Activated gamma-delta T cell treated with anti-CD3 and anti-CD28 coated beads, Interleukin-2, amount 50 U/mL, for 16 hours (primary cell): ENCODE measurements around the gene TM2D3.

Experiments used
- DNase-seq: peaks from one replicate; pipeline ENCODE4 v3.0.0-alpha.2; 2020; ENCODE audit warnings: low read depth

The TM2D3 gene

DNA sequence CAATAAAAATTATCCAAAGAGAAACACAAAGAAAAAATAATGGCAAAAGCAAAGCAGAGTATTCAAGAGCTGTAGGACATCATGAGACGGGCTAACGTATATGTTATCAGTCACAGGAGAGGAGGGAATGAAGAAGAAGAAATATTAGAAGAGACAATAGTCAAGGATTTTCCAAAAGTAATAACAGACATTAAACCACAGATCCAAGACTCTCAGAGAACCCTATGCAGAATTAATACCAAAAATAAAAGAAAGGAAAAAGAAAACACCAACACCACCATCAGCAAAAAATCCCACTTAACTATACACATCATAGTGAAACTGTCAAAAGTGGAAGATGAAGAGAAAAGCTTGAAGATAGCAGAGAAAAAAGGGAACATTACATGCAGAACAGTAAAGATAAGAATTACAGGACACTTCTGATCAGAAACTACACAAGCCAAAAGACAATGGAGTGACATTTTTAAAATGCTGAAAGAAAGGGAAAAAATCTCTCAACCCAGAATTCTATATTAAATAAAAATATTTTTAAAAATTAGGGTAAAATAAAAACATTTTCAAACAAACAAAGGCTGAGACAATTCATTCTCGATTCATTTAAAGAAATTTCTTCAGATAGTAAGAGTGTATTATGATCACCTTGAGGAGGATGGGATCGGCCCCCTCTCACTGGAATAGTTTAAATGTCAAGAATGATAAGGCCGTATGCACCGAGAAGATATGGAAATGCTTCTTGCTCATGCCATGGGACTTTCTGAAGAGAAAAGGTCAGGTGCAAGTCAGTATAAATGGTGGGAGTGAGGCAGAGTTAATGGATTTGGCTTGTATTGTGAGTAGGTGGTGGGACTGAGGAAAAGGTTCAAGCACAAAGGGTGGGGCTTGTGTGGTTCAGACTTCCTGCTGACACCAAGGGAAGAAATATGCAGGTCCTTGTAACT lies 28.5 kb downstream of the TM2D3 start:
- no peak for DNase-seq

DNA sequence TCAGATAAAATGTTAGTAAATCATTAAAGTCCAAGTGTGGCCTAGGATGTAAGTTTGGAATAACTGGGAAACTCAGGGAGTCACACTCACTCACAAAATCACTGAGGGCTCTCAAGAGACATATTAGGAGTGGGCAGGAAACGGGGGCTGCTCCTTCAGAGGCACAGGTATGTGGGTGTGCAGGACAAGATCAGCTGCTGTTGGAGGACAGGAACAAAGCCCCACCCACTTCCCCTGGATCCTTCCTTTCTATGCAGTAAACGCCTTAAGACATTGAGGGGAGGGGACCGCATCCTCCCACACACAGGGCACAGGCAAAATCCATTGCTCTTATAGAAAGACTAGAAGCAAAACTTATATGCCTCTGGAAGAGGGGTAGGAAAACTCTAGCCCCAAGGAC lies 30.2 kb downstream of the TM2D3 start:
- DNase-seq: no peak

DNA sequence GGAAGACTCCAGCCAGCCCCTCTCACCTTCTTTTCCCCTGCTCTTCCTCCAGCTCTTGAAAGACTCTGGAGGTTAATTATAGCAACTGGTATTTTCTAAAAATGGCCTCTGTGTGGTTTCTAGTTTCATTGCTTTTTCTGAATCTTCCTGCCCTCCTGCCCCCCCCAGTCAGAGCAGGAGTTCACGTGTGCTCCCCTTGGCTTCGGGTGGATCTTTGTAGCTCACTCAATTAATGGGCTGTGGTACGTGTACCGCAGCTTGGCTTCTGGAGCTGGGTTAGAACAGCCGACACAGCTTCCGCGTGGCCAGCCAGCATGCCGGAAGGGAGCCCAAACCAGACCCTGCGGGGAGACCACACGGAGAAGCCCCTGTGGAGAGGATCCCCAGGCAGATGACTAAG lies 31.5 kb downstream of the TM2D3 start:
- no peak for DNase-seq

DNA sequence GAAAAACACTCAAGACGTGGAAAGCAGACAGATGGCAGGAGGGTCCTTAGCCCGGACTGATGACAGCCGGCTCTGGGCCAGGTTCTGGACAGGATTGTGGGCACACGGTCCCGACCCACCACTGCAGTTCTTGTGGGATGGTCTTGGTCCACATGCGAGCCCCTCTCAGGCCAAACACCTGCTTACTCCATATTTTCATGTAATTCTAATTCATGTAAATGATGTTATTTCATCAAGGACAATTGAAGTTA lies 32.6 kb downstream of the TM2D3 start:
- no peak for DNase-seq

DNA sequence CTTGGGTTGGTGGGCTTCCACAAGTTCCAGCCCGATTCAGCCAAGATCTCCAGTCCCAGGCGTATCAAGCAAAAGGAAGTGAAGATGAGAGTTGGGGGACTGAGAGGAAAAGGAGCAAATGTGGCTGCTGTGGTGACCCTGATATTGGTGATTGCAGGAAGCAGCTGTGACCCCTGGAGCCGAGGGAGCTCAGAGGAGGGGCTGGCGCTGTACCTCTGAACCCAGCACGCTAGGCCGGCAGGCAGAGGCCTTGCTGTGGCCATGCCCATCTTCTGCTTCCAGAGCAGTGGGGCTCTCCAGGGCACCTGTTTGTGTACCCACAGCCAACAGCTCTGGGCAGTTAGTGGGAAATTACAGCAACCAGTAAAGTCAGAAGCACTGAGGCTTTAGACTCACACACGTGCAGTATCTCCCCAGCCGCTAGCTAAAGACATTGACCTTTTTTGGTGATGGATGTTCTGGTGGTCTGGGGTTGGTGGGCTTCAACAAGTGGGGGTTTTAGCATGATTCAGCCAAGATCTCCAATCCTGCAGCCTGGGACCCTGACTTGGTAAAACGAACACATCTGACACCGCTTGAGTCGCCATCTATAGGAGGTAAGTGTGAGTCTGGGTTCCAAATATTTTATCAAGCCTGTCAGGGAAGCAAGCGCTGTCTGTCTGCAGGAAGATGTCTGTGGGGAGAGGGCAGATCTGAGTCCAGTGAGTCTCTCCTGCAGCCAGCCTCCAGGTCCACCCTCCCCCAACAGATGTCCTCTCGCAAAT lies 33.1 kb downstream of the TM2D3 start:
- DNase-seq: no peak

DNA sequence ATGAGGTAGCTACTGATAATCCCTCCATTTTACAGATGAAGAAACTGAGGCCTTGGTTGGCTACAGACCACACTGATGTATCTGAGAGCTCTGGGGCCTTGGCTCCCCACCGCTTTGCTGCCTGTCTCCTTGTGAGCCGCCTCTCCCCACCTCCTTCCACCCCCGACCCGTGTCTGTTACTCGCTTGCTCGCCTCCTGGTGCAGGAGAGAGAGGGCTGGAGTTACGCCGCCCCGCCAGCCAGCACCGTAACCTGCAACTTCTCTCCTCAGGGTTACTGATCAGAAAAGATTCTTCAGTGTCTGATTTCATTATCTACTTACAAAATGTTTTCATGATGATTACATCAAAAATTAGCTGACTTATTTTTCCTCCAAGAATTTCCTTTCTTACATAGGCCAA lies 34.1 kb downstream of the TM2D3 start:
- no peak for DNase-seq

DNA sequence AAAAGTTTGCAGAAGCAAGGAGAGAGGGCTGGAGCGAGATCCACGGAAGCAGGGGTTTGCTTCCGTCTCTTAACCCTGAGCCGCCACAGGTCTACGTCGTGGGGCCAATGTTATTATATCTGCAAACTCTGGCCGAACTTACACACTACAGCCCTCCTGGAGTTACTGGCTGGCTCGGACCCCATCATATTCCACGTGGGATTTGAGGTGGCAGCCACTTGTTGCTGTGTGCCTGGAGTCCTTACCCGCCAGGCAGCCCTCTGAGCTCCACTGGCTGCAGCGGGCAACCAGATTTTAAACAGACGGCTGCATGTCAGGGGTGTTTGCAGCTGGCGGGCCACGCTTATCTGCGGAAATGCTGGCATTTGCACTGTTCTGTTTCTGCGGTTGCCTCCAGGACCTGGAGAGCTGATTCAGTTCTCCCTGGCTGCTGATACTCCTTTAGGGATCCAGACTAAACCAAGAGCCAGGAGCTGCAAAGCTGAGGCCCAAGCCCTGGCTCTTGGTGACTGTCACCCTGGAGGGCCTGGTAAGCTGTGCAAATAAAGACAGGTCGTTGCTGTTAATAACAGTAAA lies 34.7 kb downstream of the TM2D3 start:
- DNase-seq: no peak

DNA sequence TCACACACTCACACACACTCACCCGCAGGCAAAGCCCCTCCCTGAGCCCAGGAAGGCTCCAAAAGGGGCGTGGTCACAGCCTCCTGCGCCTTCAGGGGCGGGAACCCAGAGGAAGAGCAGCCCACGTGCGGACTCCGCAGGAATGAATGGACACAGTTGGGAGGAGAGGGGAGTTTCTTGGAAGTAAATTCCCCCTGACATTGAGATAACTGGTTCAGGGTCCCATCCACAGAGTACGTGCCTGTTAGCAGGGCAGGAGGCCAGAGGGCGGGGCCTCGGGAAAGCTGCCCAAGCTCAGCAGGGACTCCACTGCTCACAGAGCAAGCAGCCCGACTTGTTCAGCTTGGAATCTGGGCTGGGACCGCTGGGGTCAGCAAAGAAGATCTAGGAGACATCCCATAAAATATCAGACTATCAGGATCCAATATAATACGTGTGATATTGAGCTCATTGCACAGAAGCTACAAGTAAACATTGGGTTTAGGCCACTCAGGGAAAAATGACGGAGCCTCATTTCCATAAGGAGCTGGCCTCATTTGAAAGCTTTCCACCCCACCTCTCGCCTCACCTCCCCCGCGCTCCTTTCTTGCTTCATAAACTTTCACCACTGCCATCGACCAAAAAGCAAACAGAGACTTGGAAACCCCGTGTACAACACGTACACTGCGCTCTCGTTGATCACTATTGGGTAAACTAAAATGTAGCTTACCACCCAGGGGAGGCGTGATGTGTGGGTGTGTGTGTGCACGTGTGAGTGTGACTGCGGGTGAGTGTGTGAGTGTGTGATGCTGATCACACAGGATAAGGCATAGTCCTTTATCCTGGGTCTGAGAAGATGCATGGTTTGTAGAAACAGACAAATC lies 36.0 kb downstream of the TM2D3 start:
- no peak for DNase-seq

DNA sequence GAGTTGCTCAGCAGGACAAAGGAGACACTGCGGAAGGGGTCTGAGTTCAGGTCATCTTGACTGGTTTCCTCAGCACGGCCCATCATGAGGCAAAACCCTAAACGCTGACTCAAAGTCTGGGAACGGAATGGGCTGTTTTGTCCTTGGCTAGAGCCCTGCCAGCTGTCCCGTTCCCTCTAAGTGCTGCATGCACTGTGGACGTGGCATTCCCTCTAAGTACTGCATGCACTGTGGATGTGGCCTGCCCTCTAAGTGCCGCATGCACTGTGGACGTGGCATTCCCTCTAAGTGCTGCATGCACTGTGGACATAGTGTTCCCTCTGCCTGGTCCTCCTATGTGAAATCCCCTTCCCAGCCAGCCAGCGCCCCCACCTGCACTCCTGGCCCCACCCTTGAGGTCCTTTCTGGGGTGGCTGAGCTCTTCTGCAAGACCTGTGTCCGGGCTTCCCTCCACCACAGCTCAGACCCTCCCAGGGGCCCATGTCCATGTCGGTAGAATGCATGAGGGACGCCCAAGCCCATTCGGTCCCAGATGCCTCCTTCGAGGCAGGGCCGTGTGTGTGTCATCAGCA lies 36.7 kb downstream of the TM2D3 start:
- DNase-seq: no peak

DNA sequence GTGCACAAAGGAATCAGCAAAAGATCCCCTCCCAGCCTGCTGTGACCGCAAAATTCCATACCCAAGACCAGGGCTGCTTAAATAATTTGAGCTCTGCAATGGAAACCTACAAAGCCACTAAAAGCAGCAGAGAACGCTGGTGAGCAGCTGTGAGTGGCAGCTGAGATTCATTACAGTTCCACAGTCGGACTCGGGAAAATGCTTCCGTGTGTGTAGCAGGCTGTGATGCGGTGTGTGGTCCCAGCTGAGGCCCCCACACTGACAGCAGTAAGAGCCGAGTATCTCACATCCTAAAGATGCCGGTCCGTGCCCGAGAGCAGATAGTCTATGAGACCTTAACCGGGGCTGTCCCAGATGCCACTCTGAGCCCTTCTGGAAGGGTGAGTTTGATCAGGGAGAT lies 37.4 kb downstream of the TM2D3 start:
- DNase-seq: no peak

DNA sequence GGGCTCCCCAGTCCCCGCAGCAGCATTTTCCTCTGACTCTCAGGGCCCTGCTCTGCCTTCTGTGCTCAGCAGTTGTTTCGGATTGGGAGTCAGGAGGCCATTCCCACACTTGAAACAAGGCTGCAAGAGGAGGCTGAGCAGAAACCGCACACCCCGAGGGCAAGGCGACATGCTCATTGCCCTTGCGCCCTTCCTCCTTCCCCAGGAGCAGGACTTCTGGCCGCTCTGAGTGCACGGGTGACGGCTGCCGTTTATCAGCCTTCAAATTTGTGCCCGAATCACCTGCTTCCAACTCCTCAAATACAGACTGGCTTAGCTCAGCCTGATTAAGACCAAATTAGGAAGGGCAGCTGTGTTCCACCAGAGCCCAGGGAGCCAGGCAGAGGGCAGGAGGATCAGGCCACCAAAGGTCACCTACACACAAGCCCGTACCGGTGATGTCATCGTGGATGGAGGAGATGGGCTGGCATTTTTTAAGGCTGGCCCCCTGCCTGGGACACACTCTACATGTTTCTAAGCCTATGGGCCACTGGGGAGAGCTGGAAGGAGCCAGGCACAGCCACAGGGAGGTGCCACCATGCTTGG lies 38.1 kb downstream of the TM2D3 start:
- DNase-seq: no peak

DNA sequence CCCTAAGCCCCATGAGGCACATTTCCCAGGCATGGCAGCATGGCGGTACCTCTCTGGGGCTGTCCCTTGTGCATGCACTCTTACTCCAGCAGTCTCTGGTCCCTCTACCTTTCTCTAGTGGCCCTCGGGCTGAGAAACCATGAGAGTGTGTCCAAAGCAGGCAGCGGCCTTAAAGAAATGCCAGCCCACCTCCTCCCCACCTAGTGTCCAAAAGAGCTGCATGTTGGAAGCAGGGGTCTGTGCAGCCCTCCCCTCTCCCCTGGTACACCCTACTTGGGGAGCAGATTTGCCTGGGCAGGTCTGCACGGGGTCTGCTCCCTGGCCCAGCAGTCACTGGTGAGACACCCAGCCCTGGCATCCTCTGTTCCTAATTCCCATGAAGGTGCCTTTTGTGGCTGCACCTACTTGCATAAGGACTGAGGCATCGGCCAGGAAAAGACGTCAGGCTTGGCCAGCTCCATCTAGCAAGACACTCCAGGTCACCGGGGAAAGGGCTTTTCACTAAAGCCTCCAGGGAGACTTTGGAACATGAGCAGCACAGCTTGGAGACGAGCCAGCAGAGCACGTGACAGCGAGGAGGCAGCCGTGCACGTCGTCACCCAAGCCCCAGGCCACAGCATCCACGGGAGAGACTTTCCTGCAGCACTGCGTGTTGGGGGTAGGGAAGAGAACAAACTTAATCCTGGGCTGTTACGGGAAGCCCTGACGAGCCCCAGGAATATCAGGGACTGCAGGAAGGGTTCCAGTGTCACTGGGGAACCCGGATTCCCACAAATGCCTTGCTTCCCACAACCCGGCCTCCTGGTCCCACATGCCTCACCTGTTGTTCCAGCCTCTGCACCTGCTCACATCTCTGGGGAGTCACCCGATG lies 38.8 kb downstream of the TM2D3 start:
- no peak for DNase-seq

DNA sequence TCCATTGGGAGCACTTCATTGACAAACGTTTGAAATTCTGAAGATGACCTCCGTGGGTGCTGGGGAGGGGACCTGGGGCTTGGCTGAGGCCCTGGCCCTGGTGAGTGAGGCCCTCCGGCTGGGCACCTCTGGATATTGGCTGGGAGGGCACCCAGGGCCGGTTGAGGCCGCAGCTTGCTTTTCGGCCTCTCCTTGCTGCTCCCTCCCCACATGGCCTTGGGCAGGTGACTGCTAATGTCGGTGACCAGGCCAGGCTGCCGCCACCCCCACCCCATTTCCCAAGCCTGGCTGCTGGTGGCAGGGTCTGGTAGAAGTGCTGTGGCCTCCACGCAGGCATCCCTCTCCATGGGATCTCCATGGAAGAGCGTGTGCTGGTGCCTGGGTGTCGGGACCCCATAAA lies 39.5 kb downstream of the TM2D3 start:
- no peak for DNase-seq

DNA sequence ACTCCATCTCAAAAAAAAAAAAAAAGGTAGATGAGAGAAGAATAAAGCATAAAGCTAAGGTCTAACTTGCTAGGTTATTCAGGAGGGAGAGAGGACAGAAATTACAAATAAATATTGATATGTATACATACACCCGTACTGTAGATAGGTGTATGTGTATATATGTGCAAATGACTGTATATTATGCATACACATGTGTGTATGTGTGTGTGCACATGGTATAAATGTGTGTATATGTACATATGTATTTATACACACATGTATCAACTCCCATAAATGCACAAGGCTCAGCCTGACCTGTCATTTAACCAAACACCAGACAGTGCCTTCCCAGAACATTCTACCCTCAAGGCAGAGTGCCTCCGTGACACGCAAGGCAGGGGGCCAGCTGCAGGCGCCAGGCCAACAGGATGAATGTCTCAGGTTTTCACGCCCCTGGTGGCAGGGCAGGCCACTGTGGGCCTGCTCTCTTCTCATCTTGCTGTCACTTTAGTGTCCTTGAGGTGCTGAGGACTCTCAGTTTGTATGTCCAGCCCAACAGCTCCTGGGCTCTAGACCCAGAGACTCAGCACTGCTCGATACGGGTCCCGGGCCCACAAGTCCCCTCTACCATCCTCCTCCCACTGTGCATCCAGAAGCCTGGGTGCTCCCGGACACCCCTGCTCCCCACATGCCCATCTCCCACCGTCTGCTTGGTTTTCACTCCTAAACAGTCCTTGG lies 40.4 kb downstream of the TM2D3 start:
- no peak for DNase-seq

DNA sequence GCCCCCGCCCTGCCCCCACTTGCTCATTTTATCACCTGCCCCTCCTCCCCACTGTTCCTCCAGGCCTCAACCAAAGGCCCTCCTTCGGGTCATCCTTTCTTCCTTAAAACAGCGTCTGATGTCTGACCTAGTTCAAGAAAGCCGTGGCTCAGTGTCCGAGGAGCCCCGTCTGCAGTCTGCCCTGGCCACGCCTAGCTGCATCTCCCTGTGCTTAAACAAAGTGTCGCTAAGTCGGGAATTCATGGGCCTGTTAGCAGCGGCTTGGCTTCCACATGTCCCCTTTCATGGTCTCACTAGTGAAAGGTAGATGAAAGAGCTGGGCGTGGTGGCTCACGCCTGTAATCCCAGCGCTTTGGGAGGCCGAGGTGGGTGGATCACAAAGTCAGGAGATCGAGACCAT lies 41.2 kb downstream of the TM2D3 start:
- no peak for DNase-seq

DNA sequence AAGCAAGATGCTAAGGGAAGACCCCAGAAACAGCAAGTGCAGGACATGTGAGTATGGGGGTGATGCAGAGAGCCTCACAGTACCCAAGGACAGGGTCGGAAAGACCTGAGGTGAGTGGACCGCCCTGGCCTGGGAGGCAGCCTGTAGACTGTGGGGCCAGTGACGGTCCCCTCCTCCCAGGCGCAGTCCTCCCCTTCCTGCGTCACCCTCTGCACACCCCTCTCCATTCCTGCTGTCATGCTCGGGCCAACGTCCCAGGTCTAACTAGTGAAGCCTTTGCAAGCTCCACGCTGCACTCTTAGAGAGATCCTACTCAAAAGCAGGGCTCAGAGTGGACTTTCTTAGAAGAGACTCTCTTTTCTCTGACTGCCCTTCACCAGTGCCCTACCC lies 41.6 kb downstream of the TM2D3 start:
- no peak for DNase-seq

DNA sequence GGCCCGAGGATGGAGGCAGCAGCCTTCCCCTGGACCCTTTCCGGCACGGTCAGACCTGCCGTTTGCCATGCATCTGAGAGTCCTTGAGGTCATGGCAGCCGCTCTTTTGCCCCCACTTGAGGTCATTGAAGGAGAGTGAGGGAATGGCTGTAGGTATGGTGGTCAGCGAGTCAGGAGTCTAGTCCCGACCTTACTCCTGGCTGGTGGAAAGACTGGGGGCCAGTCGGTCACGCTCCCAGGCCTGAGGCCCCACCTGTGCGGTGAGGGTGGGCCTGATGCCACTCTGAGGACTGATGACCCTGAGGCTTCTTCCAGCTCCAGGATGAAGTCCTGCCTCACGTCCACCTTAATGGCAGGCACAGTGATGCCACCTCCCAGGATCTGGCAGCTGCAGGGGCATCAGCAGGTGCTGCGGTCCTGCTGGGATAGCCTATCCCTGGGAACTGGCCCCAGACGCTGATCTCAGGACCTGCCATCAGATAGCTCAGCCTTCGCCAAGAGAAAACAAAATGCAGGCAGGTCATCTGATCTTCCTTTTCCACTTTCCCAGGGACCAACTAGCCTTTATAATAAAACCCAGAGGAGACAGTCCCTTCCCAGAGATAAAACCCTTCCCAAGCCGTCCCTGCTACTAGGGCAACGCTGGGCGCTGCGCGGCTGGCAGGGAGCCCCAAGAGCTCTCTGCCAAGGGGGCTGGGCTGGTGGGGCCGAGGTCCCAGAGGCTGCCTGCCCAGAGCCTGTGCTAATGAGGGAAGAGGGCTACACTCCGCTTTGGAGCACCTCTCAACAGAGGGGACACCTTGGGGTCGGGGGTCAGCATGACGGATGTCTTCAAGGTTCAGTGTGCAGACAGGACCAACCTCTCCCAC lies 42.2 kb downstream of the TM2D3 start:
- DNase-seq: no peak

DNA sequence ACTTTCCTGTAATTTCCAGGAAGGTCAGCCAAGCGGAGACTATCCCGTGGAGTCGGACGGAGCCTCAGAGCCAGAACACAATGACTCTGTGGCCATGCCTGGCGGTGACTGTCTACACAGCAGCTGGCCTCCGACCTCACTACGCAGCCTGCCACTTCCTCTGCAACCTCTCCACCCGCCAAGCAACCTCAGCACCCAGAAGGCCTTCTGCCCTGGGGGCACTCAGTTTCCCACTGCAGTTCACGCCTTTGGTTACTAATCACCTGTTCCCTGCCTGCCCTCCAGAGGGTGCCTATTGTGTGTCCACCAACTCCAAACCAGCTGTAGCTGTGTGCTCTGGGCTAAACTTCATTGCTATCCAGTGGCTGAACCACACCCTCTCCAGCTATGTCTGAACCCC lies 44.0 kb downstream of the TM2D3 start:
- no peak for DNase-seq

DNA sequence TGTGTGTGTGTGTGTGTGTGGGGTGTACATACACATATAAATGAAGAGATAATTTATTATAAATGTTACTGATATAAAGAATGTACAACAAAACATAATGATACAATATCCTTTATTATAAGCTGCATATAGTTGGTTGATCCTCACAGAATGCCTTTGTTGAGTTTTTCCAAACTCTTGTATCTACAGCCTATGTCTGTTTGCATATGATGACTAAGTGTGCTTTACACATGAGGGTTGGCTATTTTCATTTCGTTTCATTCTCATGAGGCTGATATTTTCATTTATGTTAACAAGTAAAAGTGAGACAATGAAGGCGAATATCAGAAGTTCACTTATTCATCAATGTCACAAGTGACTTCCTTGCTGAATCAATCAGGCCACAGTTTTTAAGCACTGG lies 45.1 kb downstream of the TM2D3 start:
- DNase-seq: no peak
